RWPE2 (cell line): Measurements from ENCODE around the gene ARHGEF7.

Source experiments
- ATAC-seq: fragments of 200-7000 bp; cut with Tn5 transposase; 3 replicates; pipeline ENCODE4 v1.9.1; 2021; ENCODE audit warnings: low read depth
- DNase-seq: peaks from one replicate; pipeline ENCODE4 v3.0.0-alpha.2; 2020; ENCODE audit warnings: low spot score
- H3K27ac ChIP-seq: fragments of 450-650 bp; 2 replicates; pipeline ENCODE4 v1.5.1; 2017; ENCODE audit warnings: mild to moderate bottlenecking; ENCODE audit not compliant: poor library complexity, severe bottlenecking
- H3K27me3 ChIP-seq: fragments of 250-450 bp; sonication (Bioruptor Pico); 2 replicates; pipeline ENCODE4 v1.5.1; 2021; ENCODE audit warnings: mild to moderate bottlenecking, moderate library complexity; ENCODE audit not compliant: insufficient read depth, poor library complexity, severe bottlenecking
- H3K36me3 ChIP-seq: fragments of 250-450 bp; sonication (Bioruptor Pico); 2 replicates; pipeline ENCODE4 v1.5.1; 2020; ENCODE audit warnings: low read depth, mild to moderate bottlenecking, moderate library complexity
- H3K4me1 ChIP-seq: fragments of 250-450 bp; sonication (Bioruptor Pico); 2 replicates; pipeline ENCODE4 v1.5.1; 2021; ENCODE audit warnings: mild to moderate bottlenecking, moderate library complexity; ENCODE audit not compliant: insufficient read depth, poor library complexity, severe bottlenecking
- H3K4me3 ChIP-seq: fragments of 250-450 bp; sonication (Bioruptor Pico); 2 replicates; pipeline ENCODE4 v1.5.1; 2021; ENCODE audit warnings: mild to moderate bottlenecking, moderate library complexity; ENCODE audit not compliant: severe bottlenecking
- H3K9me3 ChIP-seq: fragments of 250-450 bp; sonication (Bioruptor Pico); 2 replicates; pipeline ENCODE4 v1.5.1; 2021; ENCODE audit warnings: mild to moderate bottlenecking, moderate library complexity; ENCODE audit not compliant: severe bottlenecking
- TF ChIP-seq, protein P1 (sequence below): fragments of 450-650 bp; IDR thresholded peaks from one replicate; pipeline ENCODE4 v1.5.1; 2017; ENCODE audit warnings: mild to moderate bottlenecking, moderate library complexity; ENCODE audit not compliant: poor library complexity, severe bottlenecking

The ARHGEF7 gene

DNA sequence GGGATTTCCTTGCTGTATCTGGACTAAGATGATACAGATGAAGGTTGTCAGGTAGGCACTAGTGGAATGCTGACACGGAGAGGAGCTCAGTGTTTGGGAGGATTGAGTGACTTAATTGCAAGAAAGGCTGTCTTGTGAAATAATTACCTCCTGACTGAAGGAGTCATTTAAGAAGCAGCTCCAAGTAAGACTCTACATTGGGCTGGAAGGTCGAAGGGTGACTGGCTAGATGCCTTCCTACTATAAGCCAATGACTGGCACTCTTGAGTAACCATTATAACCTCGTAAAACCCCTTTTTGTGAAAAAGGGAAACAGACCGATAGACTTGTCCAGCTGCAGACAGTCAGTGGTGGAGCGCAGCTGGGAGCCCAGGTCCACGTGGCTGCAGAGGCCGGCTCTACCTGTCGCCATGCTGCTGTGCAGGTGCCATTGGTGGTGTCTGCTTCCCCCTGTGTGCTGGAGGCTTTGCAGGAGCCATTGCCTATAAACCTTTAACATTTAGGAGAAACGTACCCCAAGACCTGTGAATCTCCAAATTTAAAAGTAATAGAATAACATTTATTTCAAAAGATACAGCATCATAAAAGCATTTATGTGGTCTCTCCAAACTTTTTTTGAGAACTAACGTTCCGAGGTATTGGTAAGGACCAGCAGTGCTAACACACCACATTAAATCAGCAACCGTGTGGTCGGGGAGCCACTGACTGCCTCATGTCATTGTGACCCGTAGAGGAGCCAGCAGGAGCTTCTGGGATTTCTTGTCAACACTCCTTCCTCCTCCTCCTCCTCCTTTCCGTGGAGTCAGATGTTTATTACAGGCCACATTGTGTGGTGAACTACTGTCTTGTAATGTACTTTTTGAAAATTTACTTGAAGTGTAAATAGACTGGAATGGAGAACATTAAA is 124.9 kb downstream of the ARHGEF7 start:
- Histone ChIP-seq H3K9me3 (no peaks in the 10 kb centered on the region), H3K36me3 (peaks cover 18% of the 10 kb centered on the region), H3K4me1 (no peaks in the 10 kb centered on the region), H3K27ac (no peak overlapping the region), H3K4me3 (no peak overlapping the region), H3K27me3 (no peaks in the 10 kb centered on the region)
- DNase-seq (no peak), ATAC-seq (no peak)
- TF ChIP-seq, protein P1, sequence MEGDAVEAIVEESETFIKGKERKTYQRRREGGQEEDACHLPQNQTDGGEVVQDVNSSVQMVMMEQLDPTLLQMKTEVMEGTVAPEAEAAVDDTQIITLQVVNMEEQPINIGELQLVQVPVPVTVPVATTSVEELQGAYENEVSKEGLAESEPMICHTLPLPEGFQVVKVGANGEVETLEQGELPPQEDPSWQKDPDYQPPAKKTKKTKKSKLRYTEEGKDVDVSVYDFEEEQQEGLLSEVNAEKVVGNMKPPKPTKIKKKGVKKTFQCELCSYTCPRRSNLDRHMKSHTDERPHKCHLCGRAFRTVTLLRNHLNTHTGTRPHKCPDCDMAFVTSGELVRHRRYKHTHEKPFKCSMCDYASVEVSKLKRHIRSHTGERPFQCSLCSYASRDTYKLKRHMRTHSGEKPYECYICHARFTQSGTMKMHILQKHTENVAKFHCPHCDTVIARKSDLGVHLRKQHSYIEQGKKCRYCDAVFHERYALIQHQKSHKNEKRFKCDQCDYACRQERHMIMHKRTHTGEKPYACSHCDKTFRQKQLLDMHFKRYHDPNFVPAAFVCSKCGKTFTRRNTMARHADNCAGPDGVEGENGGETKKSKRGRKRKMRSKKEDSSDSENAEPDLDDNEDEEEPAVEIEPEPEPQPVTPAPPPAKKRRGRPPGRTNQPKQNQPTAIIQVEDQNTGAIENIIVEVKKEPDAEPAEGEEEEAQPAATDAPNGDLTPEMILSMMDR, result no peak

DNA sequence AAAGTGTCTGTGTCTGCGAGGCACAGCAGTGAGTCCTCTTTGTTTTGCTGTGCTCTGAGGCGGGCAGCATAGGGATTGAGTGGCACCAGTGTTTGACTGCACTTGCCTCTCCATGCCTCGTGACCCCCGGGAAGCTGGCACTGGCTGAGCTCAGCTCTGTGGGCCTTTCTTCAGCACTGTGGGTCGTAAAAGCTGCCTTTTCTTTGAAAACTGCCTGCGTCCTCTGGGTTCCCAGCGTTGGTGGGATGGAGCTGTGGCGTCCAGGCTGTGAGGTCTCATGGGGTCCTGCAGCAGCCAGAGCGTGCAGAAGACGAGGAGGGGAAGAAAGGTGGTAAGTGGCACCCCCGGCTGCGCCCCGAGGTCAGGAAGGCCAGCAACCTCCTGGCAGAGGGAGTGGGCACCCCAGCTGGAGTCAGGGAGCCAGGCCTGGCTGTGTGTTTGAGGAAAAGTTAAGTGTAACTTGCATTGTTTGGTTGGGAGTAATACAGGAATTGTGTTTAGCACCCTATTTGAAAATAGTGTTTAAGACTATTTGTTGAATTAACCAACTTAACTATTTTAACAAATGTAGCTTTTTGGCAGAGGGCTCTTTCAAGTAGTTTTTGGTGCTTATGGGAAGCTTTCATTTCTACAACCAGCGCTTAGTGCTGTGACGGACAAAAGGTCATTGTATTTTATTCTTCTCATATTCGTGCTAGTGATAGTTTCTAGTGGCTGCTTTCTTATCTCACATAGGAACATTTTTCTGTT is 126.1 kb downstream of the ARHGEF7 start:
- Histone ChIP-seq H3K4me1 (no peaks in the 10 kb centered on the region), H3K27ac (no peak overlapping the region), H3K36me3 (peaks cover 29% of the 10 kb centered on the region), H3K9me3 (no peaks in the 10 kb centered on the region), H3K27me3 (no peaks in the 10 kb centered on the region), H3K4me3 (no peak overlapping the region)
- ATAC-seq (no peak), DNase-seq (no peak)
- TF ChIP-seq, protein P1, result no peak

DNA sequence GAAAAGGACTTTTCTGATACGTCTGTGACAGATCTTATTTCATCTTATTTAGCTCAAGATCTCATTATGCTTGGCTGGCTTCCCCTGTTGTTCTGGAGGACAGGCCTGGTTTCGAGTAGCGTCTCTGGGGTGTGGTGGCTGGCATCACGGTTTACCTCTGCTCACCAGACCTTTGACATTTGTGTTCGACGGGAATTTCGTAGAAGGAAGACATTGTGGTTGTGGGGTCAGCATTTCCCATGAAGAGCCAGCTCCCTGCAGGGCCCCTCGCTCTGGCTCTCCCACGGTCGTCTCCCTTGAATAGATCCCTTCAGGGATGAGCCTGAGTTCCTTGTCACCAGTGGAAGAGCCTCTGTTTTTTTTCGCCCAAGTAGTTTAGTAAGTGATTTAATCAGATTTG is 126.8 kb downstream of the ARHGEF7 start:
- Histone ChIP-seq H3K4me1 (no peaks in the 10 kb centered on the region), H3K27me3 (no peaks in the 10 kb centered on the region), H3K9me3 (no peaks in the 10 kb centered on the region), H3K36me3 (peaks cover 36% of the 10 kb centered on the region), H3K27ac (no peak overlapping the region), H3K4me3 (no peak overlapping the region)
- DNase-seq, result no peak
- no peak for ATAC-seq
- TF ChIP-seq, protein P1, result no peak

- TF ChIP-seq, protein P1, result no peak
- peaks cover 37% of the 10 kb centered on the region for H3K36me3 ChIP-seq
- no peak overlapping the region for H3K4me3 ChIP-seq
- no peak for ATAC-seq
- no peak for DNase-seq
- H3K9me3 ChIP-seq, result no peaks in the 10 kb centered on the region
- H3K27me3 ChIP-seq, result no peaks in the 10 kb centered on the region
- H3K4me1 ChIP-seq, result no peaks in the 10 kb centered on the region
- no peak overlapping the region for H3K27ac ChIP-seq
Measured at GRCh38 chr13:111242585-111242984, 127.5 kb downstream of the ARHGEF7 start.

DNA sequence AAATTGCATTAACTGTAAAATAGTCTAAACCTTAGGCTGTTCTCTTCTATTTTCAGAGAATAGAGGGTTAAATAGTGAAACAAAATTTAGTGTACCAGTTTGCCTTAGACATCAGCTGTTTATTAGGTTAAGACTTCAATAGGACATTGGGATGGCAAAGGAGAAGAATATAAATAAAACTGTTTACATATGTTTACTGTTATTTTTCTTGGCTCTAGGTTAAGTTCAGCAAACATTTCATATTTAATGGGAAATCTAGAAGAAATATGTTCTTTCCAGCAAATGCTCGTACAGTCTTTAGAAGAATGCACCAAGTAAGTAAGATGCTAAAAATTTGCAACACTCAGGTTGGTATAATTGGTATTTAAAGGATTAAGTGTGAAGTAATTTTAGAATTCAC is 128.9 kb downstream of the ARHGEF7 start:
- ATAC-seq, result no peak
- peaks cover 37% of the 10 kb centered on the region for H3K36me3 ChIP-seq
- TF ChIP-seq, protein P1, result no peak

More for the DNA sequence above, 128.9 kb downstream of the ARHGEF7 start:
- Histone ChIP-seq H3K9me3 (no peaks in the 10 kb centered on the region), H3K27ac (no peak overlapping the region), H3K4me3 (no peak overlapping the region), H3K27me3 (no peaks in the 10 kb centered on the region), H3K4me1 (no peaks in the 10 kb centered on the region)
- DNase-seq, result no peak
